A204.1 (cell line): ENCODE data around the gene IGSF5.
"Not testable (repeated sequence)": the region's sequence is repeated elsewhere in the genome, so short reads cannot be mapped to it uniquely, and the experiment has no call there.

Experiments used
- FAIRE-seq: peaks from 2 replicates; lab custom pipeline; 2012; peaks lifted over from hg19 to GRCh38; lab: Jason Lieb, UNC

The IGSF5 gene

GRCh38 chr21:39739531-39739930 lies 5.5 kb upstream of the IGSF5 start:
- FAIRE-seq: not testable (repeated sequence)

DNA sequence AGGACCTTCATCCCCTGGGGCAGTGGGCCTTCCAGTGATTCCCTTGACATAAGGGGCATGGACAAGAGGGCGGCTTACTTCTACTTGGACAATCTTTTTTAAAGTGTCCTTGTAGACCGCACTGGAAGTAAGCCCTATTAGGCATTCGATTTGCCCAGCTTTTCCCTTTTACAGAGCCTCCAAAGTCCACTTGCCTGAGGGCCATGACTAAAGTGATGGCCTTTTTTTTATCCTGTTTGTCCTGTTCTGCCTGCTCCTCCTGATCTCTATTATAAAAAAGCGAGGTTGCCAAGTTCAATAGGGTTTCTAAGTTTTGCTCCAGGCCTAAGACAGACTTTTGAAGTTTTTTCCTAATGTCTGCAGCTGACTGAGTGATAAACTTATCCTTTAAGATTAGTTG lies 2.4 kb upstream of the IGSF5 start:
- not testable (repeated sequence) for FAIRE-seq

DNA sequence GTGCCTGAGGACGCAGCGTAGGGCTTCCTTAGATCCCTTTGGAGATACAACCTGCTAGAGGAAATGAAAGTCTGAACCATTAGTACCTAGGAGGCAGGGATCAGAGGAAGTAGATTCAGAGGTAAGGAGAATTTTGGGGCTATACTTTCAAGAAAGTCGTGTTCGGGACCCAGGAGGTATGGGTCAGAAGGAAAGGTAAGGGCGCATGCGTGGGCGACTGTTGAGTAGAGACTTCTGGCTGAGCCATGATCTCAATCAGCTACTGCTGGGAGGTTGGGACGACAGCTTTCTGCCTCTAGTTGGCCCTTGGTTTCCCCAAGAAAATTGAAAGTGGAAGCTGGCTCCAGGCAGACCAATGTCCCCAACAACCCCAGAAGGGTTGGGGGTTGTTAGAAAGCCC lies 349 bp downstream of the IGSF5 start:
- not testable (repeated sequence) for FAIRE-seq

- FAIRE-seq: no peak
These were observed 5.7 kb downstream of the IGSF5 start for GRCh38 chr21:39750670-39751069.

DNA sequence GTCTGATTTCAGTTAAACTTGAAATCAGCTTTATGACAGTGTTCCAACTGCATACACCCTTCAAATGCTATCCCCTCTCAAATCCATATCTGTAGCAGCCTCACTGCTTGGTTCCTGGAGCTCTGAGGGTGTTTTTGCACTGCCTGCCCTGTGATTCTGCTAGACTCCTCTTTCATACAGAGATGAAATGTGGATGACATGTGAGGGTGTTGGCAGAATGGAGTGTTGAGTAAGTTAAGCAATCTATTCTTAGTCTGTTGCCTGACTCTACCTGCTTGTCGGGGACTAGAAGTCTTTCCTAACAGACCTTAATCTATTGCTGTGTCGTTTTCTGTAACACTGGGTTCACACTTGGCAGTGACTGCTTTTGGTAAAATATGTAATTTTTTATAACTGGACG lies 9.8 kb downstream of the IGSF5 start:
- FAIRE-seq: no peak

DNA sequence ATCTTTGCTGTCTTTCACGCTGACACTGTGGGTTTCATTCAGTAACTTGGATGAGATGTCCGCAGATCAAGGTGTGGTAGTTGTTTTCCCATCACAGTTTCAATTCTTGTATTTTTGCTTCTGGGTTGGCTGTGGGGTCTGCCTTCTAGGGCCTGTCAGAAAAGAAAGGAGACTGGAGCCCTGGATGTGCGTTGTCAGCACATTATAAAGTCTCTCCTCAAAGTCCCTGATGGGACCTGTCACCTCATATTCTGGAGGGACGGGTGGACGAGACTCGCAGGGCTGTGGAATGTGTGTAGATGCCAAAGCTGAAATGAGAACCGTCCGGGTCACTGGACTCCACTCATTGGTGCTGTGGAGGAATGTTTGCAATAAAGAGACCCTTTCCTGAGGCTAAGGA lies 11.3 kb downstream of the IGSF5 start:
- FAIRE-seq: no peak

DNA sequence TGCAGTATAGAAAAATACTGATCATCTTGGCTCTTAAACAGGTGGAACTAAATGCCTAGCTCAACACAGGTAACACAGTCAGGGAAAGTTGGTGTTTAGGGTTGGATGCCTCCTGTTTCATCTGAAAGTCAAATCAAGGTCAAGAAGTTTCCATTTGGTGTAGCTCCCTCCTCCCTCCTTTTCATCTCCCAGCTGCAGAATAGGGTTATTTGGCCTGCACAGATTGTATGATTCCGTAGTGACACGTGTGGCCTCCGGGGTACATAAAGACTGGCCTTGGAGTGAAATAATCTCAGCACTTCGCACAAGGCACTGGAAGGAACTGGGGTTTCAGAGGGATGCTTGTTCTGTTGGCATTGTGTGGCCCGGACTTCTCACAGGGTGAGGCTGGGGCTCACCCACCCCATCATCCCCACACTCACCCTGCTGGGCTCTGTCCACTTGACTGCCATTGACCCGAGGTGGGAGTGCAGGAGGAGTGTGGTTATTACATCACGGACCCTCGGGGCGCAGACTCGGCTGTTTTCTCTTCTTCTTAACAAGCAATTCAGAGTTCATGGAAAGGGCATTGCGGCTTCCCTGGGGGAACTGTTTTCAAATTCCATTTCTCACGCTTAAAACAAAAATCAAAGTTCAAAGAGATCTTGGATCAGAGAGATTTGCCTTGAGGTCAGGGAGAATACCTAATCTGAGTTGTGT lies 18.4 kb downstream of the IGSF5 start:
- FAIRE-seq: no peak

- FAIRE-seq: no peak
These were observed 29.2 kb downstream of the IGSF5 start for GRCh38 chr21:39774227-39774626.

DNA sequence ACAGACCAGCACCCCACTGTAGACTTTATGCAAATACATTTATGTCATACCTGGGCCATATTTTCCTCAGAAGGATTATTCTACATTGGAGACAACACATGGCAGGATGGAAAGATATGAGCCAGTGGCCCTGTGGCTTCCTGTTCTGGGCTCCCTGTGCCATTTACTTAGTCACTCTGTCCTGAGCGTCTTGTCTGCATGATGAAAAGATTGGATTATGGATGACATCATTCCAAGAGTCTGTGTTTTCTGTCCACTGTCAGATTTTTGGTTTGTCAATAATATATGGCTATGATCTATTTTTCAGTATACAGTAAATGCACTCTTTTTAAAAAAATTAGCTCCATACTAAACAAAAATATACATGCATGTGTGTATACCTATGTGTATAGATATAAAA lies 30.8 kb downstream of the IGSF5 start:
- FAIRE-seq: no peak

- FAIRE-seq: no peak
These were observed 31.6 kb downstream of the IGSF5 start for GRCh38 chr21:39776589-39776988.

- FAIRE-seq: no peak
These were observed 36.3 kb downstream of the IGSF5 start for GRCh38 chr21:39781331-39781730.

DNA sequence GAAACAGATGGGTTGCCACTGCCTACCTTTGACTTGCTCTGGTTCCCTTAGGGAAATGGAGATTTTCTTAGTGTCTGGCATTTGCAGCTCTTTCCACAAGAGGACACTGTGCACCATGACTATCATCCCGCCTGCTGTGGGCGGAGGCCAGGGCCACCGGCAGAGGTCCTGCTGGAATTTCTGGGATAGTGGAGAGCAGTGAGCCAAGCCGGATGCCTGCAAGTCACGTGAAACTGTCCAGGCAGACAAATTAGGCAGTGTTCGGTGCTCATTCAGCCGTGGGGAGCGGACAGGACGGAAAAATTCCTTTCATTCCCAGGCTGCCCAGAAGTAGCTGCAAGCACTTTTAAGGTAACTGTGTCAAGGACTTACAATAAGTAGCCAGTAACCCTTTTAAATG lies 43.4 kb downstream of the IGSF5 start:
- FAIRE-seq: peak; percentile 76

DNA sequence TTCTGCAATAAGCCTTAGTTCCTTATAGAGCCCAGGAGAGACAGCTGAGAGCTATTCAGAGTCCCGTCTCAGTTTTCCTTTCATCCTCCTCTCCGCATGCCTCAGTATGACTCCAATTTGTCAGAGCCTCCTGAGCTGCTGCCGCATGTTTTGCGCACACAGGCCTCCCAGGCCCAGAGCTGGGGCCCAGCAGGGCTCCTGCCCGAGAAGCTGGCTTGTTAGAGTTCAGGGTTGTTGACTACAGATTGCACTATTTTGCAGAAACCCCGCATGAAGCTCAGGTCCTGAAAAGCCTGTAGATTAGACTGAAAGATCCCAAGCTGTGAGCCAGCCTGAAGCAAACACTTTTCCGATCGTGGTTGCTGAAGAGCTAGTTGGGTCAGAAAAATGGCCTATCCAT lies 51.5 kb downstream of the IGSF5 start:
- FAIRE-seq: no peak

DNA sequence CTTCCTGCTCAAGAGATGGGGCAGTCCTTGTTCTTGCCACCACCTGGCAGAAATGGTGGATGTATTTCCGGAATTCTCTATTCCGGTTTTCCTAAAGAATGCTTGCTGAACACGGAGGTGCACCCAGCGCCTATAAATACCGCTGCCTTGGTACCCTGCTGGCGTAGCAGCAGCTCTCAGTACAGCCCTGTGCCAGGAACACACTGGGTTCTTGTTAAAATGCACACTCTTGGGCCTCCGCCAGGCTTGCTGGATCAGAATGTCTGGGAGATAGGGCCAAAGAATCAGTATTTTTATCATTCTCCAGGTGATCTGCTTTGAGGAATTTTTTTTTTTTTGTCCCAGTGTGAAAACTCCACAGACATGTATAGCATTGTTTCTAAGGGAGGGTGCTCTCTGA lies 54.2 kb downstream of the IGSF5 start:
- no peak for FAIRE-seq

DNA sequence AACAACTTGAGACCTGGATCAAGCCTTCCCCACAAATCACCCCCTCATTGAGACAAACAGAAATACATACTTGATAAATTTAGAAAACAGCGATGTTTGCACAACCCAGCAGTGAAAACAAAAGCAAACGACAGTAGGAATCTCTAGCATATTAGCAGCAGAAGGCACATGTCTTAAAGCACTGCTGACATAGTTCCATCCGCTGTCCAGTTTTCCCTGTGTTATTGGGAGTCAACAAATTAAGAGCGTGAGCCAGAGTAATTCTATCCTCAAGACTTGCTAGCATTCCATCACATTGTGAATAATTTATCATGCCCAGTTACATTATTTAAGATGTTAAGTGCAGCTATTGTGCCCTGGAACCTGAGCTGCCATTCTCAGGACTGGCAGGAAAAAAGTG lies 55.3 kb downstream of the IGSF5 start:
- FAIRE-seq: no peak

DNA sequence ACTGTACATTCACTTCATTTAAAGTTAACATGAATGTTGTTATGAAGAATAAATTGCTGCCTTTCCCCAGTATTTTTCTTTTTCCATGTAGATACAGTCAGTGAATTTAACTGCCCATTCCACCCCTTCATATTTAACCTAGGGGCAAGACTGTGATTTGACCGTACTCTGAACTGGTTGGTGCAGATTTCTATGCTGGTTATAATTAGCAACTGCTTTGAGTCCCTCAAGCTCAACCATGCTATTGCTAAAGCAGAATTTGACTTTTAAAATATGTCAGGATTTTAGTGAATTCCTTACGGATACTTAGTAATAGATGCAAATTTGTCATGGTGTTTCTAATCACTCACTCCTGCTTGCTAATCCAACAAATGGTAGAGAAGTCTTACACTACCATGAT lies 57.2 kb downstream of the IGSF5 start:
- FAIRE-seq: no peak

- FAIRE-seq: no peak
These were observed 58.4 kb downstream of the IGSF5 start for GRCh38 chr21:39803393-39803792.

DNA sequence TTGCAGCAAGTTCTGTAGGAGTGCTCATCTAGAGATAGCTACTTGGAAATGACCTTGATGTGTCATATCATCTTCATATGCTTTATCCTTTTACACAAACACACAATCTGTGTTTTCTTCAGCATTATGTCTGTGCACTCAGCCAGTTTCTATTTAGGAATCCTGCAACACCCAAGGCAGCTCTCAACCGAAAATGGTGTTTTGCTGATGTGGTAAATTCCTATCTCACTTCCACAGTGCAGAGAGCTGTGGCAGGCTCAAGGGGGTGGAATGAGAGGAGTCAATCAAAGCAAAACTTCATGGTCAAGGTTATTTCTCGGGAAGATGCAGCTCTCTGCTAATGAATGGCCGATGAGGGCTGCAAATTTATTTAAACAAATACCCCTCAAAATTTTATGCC lies 59.3 kb downstream of the IGSF5 start:
- FAIRE-seq: no peak

- no peak for FAIRE-seq
These were observed 61.0 kb downstream of the IGSF5 start for GRCh38 chr21:39805983-39806382.

DNA sequence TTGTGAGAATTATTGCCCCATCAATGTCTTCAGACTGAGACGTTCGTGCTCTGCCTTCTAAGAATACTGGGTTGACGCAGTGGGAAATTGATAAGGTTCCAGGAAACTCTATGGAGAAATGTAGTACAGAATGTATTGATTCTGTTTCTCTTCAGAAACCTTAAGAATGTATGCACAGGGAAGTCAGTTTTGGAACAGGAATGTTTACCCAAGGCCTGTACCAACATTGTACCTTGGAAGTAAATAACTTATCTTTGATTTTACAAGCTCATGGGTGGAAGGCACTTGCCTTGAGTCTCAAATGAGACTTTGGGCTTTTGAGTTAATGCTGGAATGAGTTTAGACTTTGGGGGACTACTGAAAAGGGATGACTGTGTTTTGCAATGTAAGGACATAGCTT lies 62.8 kb downstream of the IGSF5 start:
- FAIRE-seq: no peak

DNA sequence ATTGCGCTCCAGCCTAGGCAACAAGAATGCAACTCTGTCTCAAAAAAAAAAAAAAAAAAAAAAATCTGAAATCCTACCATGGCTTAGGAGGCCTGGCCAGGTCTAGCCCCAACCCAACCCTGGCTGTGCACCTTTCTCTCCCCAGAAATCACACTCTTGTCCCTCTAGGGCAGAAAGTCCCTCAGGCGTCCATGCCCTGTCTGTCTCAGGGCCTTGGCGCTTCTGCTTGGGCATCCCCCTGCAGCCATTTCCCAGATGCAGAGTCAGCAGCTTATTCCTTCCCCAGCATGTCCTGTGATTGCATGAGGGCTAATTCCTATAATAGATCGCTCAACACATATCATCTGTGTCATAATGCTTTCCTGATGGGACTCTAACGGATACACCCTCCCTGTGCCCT lies 65.0 kb downstream of the IGSF5 start:
- FAIRE-seq: no peak

DNA sequence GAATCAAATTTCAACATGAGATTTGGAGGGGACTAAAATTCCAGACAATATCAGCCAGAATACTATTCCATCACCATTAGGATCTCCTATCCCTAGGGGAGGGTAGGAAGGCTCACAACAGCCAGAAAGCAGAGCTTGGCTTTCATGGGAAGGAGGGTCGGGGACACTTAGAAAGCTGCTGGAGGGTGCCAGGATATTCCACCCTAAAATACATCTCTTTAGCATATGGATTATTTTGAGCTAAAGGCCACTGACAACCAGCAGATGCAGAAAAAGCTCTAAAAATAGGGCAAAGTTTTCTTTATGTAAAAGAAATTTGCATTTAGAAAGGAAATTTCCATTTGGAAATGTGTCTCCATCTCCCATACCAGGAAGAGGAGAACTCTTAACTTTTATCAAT lies 68.0 kb downstream of the IGSF5 start:
- FAIRE-seq: no peak

DNA sequence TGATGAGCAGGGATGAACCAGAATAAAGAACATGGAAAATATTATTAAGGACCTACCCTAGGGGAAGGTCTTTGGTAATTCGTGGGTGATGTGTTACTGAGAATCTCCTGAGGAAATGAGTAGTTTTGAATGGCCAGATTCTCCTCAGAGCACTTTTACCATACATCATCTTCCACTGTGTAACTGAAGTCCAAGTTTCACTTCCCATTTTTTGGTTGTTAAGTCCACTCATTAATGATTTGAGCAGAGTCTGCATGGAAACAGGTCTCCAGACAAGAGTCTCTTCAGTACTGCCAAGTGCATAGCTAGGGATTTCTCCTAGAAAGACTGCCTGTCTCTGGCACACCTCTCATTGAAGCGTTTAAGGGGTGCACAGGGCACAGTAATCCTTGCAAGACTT lies 73.6 kb downstream of the IGSF5 start:
- FAIRE-seq: no peak

DNA sequence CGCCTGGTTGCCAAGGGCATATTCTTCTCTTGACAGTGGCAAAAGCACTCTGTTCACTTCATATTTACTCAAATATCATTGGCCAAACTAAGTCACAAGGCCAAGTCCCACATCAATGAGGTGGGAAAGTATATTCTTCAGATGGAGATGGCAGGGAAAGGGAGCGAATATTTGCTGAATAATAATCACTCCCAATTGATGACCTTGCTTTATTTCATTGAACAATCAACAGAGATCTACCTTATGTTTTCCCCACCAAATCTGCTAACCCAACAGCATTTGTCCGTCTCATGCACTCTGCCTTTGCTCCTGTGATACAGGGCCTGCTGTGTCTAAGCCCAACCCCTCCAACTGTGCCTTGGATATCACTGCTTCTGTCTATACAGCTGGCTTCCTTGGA lies 77.1 kb downstream of the IGSF5 start:
- FAIRE-seq: no peak

DNA sequence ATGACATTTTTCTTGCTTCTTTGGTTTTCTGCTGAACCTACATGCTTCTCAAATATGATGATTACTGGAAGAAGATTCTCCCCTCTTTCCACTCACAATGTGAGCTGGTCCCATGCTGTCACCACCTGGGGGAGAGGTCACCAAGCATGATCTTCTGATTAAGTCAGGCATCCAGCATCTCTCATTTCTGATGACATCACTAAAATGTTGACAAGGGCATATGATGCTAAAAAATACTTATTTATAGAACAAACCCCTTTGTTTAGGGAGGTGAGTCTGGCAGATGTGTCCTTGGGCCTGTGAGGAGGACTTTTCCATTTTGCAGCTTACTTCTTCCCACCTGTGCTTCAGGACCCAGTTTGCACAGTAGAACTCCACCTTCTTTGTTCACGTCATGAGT lies 80.3 kb downstream of the IGSF5 start:
- FAIRE-seq: no peak
